ENCODE results near the gene OPN4. TPM values are rescaled to one million over a fixed set of nuclear protein-coding genes. Genes with fewer than 3 reads are reported as not detected.

Gene OPN4
- total RNA-seq, 4 donors from 2014 or later, result 0.59 TPM; not detected in 3

- peaks cover 0 to 51% (median 0%) of the 10 kb centered on the region in 4 donors for H3K4me1 ChIP-seq
- 49 to 57% methylated on average over 6 to 9 of the region's 9 CpGs for WGBS, 2 donors
- no peak overlapping the region for H3K4me3 ChIP-seq
Measured at GRCh38 chr10:86684331-86685097, 30.2 kb downstream of the OPN4 start.

GRCh38 chr10:86685416-86685815, 31.1 kb downstream of the OPN4 start:
- Histone ChIP-seq H3K27me3 (no peaks in the 10 kb centered on the region), H3K36me3 (no peaks in the 10 kb centered on the region), H3K4me1 (peaks cover 0 to 50% (median 0%) of the 10 kb centered on the region in 4 donors), H3K4me3 (no peak overlapping the region), H3K27ac (no peak overlapping the region), H3K9me3 (no peaks in the 10 kb centered on the region)
- 83 to 84% methylated on average over 9 of the region's 9 CpGs for WGBS, 2 donors
- TF ChIP-seq POLR2A (IDR thresholded peaks at IDR 0.05) (no peak), EP300 (IDR thresholded peaks at IDR 0.05) (no peak), CTCF (IDR thresholded peaks at IDR 0.05) (no peak)
- DNase-seq (ENCODE audit: low spot score in 2 of 2), result no peak

More at GRCh38 chr10:86684331-86685097, 30.2 kb downstream of the OPN4 start:
- H3K36me3 ChIP-seq, result no peaks in the 10 kb centered on the region
- TF ChIP-seq CTCF (IDR thresholded peaks at IDR 0.05) (peak in 3 of 5 experiments; percentile 17 to 32 (median 31)), POLR2A (IDR thresholded peaks at IDR 0.05) (no peak)
- H3K27me3 ChIP-seq, result no peaks in the 10 kb centered on the region
- no peaks in the 10 kb centered on the region for H3K9me3 ChIP-seq
- no peak for DNase-seq (ENCODE audit: low spot score in 2 of 2)
- H3K27ac ChIP-seq, result no peak overlapping the region

- H3K4me3 ChIP-seq, result no peak overlapping the region
- no peaks in the 10 kb centered on the region for H3K27me3 ChIP-seq
- no peaks in the 10 kb centered on the region for H3K36me3 ChIP-seq
- no peaks in the 10 kb centered on the region for H3K9me3 ChIP-seq
- no peak overlapping the region for H3K27ac ChIP-seq
- no peak for DNase-seq (ENCODE audit: low spot score in 2 of 2)
- 83 to 87% methylated on average over 9 to 11 of the region's 13 CpGs for WGBS, 2 donors
- H3K4me1 ChIP-seq, result peaks cover 0 to 44% (median 0%) of the 10 kb centered on the region in 4 donors
- TF ChIP-seq CTCF (IDR thresholded peaks at IDR 0.05) (no peak), POLR2A (IDR thresholded peaks at IDR 0.05) (no peak), EP300 (IDR thresholded peaks at IDR 0.05) (no peak)
Measured at GRCh38 chr10:86685893-86686632, 31.7 kb downstream of the OPN4 start.

- H3K4me3 ChIP-seq, result no peak overlapping the region
- H3K27me3 ChIP-seq, result no peaks in the 10 kb centered on the region
- H3K27ac ChIP-seq, result no peak overlapping the region
- H3K9me3 ChIP-seq, result no peaks in the 10 kb centered on the region
- no peak for TF ChIP-seq CTCF (IDR thresholded peaks at IDR 0.05)
- DNase-seq (ENCODE audit: low spot score in 2 of 2), result no peak
- WGBS, 2 donors, result 90 to 94% methylated on average over 19 of the region's 19 CpGs
- no peaks in the 10 kb centered on the region for H3K36me3 ChIP-seq
- peaks cover 0 to 37% (median 0%) of the 10 kb centered on the region in 4 donors for H3K4me1 ChIP-seq
Measured at GRCh38 chr10:86686972-86687371, 32.6 kb downstream of the OPN4 start.

GRCh38 chr10:86687750-86688149, 33.4 kb downstream of the OPN4 start:
- Histone ChIP-seq H3K4me1 (peaks cover 0 to 37% (median 0%) of the 10 kb centered on the region in 4 donors), H3K27me3 (no peaks in the 10 kb centered on the region), H3K27ac (no peak overlapping the region), H3K9me3 (no peaks in the 10 kb centered on the region), H3K36me3 (no peaks in the 10 kb centered on the region), H3K4me3 (no peak overlapping the region)
- DNase-seq (ENCODE audit: low spot score in 2 of 2), result no peak
- TF ChIP-seq EP300 (IDR thresholded peaks at IDR 0.05), result no peak
- no peak for TF ChIP-seq CTCF (IDR thresholded peaks at IDR 0.05)
- no peak for TF ChIP-seq POLR2A (IDR thresholded peaks at IDR 0.05)
- WGBS, 2 donors, result 20 to 27% methylated on average over 4 of the region's 4 CpGs
